Measurements from ENCODE around the gene TST.

- no peak for TF ChIP-seq CTCF (IDR thresholded peaks at IDR 0.05; ENCODE audit: poor library complexity, severe bottlenecking)
- no peak for TF ChIP-seq EZH2 (IDR thresholded peaks at IDR 0.05; ENCODE audit: borderline replicate concordance, insufficient read depth, low read length, poor library complexity, severe bottlenecking)
- no peak for TF ChIP-seq TAF1 (IDR thresholded peaks at IDR 0.05; ENCODE audit: low read depth)
- no peak for TF ChIP-seq EP300 (conservative IDR thresholded peaks at IDR 0.05; ENCODE audit: poor library complexity, severe bottlenecking)
- peak; percentile 38 for TF ChIP-seq REST (IDR thresholded peaks at IDR 0.05; ENCODE audit: borderline replicate concordance)
Measured at GRCh38 chr22:37007651-37008050, 11.6 kb downstream of the TST start.
